GM19099 (cell line): ENCODE results near the gene CANX.

Source experiments
- POLR2A ChIP-seq: IDR thresholded peaks from 3 replicates; pipeline ENCODE4 v1.6.1; 2011; ENCODE audit warnings: low read depth; ENCODE audit not compliant: insufficient read length; ENCODE audit errors: extremely low read depth

The CANX gene

GRCh38 chr5:179749857-179750508, 51.2 kb downstream of the CANX start:
- no peak for TF ChIP-seq POLR2A

- no peak for TF ChIP-seq POLR2A
Measured at GRCh38 chr5:179753971-179754370, 55.2 kb downstream of the CANX start.

GRCh38 chr5:179755022-179755421, 56.3 kb downstream of the CANX start:
- TF ChIP-seq POLR2A, result no peak

- no peak for TF ChIP-seq POLR2A
Measured at GRCh38 chr5:179758955-179759354, 60.2 kb downstream of the CANX start.

DNA sequence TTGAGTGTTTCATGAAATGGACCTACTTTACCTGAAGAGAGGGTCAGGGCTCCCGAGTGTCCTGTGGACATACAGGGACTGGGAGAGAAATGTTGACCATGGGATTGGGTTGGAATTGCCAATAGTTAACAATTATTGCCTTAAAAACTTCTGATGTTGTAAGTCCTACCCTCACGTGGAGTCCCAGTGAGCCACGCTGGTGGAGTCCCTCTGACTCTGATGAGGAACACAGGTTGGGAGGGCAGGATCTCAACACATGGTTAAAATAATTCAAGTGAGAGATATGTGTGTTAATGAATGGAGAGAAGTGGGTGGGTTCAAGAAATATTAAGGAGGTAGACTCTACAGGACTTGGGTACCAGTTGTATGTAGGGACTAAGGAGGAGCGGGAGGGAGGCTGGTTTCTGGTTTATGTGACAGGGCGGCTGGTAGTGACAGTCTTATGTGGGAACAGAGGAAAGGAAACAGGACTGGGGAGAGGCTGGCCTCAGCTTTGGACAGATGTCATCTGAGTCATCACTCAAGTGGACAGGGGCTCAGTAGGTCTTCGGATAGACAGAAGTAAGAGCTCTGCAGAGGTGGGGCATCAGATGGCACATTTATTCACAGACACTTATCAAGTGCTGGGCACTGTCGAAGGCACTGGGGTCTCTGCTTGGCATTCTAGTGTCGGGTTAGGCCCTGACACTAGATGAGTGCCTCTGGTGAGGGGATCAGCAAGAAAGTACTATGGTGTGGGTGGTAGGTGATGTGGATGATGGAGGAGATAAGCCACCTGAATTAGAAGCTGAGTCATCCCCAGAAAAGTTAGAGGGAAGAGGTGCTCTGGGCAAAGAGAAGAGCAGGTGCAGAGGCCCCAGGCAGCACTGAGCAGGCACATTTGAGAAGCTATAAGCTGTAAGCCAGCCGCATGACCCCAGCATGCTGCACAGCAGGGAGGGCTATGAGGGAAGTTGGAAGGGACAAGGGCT, 61.1 kb downstream of the CANX start:
- TF ChIP-seq POLR2A, result no peak

DNA sequence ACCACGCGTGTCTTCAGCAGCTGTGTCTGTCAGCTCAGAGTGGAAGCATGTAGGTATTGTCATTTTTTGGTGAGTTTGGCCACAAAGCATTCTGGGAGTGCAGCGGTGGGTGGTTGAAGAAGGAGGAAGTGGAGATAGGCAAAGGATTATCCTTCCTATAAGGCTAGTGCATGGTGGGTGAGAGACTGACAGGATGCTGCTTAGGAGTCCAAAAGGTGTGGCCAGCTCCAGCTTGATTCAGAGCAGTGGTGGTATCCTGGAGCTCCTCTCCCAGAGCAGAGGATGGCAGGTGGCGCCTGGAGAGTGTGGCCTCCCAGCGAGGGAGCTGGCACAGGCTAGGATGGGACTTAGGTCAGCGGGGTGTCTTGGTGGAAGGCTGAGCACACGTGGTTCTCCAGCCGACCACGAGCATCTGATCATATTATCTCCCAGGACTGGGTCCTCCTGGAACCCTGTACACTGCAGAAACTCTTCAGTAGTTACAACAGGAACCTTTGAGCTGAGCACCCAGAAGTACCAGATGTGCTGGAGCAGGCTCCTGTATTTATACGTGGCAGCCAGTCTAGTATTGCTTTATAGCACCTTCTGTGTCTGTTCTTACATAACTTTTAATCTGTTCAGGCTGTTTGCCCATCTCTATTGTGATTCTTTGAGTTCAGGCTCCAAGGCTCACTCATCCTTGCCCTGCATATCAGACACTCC, 63.5 kb downstream of the CANX start:
- TF ChIP-seq POLR2A, result no peak

DNA sequence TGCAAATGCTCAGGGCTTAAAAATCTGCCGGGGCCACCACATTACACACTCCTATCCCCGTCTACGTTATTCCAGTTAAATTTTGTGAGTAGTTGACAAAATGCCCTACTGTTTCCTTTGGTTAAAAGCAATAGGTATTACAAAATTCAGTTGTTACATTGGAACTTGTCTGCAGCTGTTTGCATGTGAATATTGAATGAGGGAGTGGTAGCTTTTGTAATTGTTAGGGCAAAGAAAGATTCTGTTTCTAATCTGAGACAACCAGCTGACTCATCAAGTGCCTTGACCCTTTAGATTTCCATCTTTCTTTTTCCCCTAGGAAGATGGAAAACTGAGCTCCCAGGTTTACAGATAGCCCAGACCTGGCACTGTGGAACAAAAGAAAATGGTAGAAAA, 64.0 kb downstream of the CANX start:
- TF ChIP-seq POLR2A, result no peak

DNA sequence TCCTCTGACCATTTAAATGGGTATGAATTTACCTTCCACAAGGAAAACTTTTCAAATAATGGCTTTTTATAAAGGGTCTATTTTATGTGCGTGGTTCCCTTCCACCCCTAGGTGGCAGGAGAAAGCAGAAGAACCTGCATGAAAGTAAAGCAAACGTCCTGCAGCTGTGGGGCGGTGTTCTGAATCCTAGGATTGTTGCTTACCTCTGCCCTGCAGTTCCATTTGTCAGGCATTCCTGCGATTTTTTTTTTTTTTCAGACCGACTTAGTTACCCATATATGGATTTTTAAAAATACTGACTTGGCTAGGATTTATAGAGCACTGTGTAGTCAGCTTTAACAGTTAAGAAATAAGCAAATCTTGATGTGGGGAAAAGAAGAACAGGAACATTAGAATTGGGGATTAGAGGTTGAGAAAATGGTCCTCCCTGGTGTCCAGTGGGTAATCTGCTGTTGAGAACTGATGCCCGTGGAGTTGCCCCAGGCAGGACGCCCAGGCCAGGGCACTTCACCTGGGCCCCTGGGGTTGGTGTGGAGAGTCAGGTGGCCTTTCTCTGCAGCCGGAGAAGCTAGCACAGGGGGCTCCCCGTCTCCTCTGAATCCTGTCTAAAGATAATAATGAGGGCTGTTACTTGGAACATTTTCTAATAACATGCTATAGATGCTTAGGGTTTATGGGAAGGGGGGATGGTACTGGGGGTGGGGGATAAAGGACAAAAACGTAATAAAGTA, 64.6 kb downstream of the CANX start:
- no peak for TF ChIP-seq POLR2A

GRCh38 chr5:179764056-179764455, 65.3 kb downstream of the CANX start:
- no peak for TF ChIP-seq POLR2A

DNA sequence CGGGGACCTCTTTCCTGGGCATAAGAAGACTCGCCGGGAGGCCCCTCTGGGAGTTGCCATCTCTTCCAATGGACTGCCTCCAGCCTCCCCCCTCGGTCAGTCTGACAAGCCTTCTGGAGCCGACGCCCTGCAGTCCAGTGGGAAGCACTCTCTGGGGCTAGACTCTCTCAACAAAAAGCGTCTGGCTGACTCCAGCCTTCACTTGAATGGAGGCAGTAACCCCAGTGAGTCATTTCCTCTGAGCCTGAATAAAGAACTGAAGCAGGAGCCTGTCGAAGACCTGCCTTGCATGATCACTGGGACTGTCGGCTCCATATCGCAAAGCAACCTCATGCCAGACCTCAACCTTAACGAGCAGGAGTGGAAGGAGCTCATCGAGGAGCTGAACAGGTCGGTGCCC, 66.6 kb downstream of the CANX start:
- no peak for TF ChIP-seq POLR2A

DNA sequence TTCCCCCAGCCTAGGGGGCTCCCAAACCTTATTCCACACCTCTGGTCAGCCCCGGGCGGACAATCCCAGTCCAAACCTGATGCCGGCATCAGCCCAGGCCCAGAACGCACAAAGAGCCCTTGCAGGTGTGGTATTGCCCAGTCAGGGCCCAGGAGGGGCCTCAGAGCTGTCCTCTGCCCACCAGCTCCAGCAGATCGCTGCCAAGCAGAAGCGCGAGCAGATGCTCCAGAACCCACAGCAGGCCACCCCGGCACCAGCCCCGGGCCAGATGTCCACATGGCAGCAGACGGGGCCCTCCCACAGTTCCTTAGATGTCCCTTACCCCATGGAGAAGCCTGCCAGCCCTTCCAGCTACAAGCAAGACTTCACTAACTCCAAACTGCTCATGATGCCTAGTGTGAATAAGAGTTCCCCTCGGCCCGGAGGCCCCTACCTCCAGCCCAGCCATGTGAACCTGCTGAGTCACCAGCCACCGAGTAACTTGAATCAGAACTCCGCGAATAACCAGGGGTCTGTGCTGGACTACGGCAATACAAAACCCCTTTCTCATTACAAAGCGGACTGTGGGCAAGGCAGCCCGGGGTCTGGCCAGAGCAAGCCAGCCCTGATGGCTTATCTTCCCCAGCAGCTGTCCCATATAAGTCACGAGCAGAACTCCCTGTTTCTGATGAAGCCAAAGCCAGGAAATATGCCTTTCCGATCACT, 67.4 kb downstream of the CANX start:
- no peak for TF ChIP-seq POLR2A

GRCh38 chr5:179766726-179767455, 68.1 kb downstream of the CANX start:
- TF ChIP-seq POLR2A, result no peak

- no peak for TF ChIP-seq POLR2A
Measured at GRCh38 chr5:179767496-179768100, 68.8 kb downstream of the CANX start.
